ENCODE data around the gene UBE2E2. TPM values are rescaled to one million over a fixed set of nuclear protein-coding genes. Genes with fewer than 3 reads are reported as not detected.
A peak's percentile ranks its signal among the peaks of the same experiment; 100 is the strongest.

UBE2E2 gene
- total RNA-seq, 1 donor from 2014 or later, result 28.1 TPM

DNA sequence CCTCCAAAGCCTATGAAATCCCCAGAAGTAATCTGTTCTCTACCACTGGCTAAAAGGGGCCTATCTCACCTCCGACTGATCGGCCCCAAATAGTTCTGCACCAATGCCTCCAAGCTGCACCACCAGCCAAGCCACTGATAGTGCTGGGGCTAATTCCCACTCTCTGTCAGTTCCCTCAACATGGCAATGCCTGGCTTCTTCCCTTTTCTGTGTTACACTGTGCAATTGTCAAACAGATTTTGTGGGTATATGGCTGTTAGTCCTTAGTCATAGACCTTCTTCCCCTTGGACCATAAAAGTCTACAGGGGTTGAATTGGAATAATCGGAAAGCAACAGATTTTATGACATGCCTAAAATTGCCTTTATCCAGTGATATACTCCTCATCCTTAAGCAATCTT is 9.3 kb upstream of the UBE2E2 start:
- no peak for DNase-seq (ENCODE audit: low read depth in 2 of 2)

DNA sequence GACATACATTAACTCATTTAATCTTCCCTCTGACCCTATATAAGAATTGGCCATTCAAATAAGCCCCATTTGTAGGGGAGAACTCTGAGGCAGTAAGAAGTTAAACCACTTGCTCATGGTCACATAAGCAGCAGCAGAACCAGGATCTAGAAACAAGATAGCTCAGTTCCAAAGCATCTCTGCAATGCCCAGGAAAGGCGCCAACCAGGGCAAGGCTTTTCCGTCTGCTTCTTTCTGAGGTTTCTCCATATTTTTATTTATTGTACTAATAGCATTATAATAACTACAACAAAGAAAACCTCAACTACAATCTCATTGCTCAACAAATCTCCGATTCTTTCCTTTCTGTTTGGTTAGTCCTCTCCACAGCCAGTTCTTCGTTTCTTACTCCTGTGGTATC is 4.3 kb upstream of the UBE2E2 start:
- DNase-seq (ENCODE audit: low read depth in 2 of 2), result no peak

DNA sequence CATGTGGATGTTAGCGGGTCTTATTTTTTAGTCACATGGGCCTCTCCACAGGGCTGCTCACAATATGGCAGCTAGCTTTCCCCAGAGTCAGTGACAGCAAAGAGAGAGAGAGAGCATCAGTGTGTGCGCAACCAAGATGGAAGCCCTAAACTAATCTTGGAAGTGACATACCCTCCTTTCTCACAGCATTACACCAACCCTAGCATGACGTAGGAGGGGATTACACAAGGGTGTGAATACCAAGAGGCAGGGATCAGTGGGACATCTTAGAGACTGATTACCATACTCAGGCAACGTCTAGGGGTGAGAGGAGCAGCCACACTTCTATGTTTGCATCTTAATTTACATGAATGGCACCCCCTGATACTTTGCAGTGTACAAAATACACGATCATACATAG is 3.5 kb upstream of the UBE2E2 start:
- DNase-seq (ENCODE audit: low read depth in 2 of 2), result no peak

DNA sequence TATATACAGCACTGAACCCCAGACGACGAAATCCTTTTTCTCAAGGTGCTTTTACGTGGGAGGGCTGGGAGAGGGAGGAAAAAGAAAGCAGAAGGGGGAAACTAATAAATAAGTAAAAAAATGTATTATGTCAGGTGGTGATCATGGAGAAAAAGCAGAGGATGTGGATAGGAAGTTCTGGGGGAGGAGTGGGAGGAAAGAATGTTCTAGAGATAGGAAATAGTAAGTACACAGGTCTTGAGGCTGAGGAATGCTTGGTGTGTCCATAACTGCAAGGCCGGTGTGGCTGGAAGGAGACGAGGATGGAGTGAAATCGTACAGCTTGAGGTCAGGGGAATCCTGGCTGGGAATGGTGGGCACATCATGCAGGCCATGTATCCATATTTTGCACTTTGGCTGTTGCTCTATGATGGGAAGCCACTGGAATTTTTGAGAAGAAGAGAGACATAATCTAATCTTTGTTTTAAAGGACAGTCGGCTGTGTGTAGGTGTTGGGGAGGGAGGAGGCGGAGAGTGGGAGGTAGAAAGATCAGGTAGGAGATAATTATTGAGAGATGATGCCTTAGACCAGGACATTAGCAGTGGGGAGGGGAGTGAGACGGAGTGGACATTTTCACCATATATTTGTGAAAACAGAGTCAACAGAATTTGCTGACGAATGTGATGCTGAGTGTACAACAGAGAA is 1.8 kb upstream of the UBE2E2 start:
- no peak for DNase-seq (ENCODE audit: low read depth in 2 of 2)

DNA sequence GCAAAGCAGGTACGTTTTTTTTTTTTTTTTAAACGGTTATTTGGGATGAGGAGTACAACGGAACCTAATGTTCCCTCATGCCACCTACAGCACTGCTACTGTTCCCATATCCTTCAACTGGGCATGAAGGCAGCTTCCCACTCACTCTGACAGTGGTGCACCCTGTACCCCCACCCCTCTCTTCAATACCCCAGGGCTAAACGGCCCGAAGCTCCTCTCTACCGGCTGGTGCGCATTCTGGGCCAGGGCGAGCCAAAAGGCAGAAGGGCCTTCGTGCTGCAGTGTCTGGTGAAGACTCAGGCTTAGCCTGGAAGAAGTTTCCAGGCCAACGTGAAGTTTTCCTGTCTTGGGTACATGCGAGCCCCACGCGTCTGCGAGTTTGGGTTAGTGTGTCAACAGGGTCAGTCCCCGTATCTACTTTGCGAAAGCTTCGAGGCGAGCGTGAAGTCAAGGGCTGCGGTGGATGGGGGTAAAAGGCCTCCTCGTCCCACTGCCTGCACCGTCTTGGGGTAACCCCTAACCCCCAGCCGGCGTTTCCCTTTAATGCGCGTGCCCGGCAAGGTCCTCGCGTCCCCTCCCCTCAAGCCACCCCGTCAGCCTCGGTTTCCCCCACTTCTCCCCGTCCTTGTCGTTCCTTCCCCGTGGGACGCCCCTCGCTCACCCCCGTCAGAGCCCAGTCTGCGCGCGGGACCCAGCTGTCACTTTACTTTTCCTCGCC is 765 bp upstream of the UBE2E2 start:
- DNase-seq (ENCODE audit: low read depth in 2 of 2), result no peak

DNA sequence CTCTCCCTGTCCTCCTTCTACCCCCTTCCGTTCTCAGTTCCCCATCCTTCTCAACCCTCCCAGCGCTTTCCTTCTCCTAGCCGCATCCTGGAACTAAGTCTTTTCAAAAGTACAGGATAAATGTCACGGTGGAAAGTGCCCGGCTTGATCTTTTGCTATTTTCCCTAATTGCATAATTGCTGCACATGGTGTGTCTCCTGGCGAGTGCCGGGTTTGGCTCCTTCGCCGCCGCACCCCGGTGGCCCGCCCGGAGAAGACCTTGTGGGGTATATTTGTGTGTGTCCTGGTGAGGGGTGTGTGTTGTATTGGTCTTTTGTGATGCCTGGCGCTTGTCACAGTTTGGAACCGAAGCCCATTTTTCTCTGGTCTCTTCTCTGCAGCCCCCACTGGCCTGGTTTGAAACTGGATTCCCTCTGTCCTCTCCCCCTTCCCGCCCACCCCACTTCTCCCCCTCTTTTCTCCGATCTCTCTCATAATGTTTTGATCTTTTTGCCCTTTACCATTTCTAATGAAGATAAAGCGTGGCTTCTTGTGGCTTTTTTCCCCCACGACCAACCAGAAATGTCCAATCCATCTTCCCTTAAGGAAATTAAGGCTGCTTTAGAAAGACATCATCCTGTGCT is 692 bp downstream of the UBE2E2 start:
- peak in 1 of 2 donors; percentile 11 for DNase-seq (ENCODE audit: low read depth in 2 of 2)

DNA sequence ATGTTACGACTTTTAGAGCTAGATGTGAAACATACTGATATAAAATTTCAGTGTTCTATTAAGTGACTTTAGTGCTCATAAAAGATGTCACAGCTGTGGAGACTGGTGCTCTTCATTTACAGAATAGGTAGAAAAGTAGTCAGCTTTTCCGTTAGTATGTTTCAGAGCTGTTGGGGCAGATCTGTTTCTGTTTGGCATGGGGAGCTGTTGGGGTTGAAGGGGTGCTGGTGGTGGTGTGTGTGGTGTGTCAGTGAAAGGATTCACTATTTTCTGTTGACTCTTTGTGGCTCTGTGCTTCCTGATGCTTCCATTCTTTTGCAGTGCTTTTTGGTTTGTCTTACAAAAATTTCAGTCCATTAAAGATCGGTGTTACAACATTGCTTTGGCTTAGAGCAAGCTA is 3.2 kb downstream of the UBE2E2 start:
- DNase-seq (ENCODE audit: low read depth in 2 of 2), result no peak

DNA sequence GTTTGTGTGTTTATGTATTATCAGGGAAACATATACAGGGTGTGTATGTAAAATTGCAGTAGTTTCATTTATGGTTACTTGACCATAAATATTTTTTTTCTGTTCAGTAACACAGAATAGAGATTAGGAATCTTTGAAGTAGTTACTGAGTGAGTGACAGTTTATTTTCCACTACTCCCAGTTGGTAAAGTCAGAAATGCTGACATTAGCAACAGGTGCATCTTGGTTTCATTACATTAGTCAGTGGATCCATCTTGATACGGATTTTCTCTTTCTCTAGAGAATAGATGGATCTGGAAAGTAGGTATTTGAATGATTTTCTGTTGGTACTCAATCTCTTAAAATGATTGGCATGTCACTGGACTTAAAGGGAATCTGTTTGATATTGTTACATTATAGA is 6.0 kb downstream of the UBE2E2 start:
- DNase-seq (ENCODE audit: low read depth in 2 of 2), result no peak

DNA sequence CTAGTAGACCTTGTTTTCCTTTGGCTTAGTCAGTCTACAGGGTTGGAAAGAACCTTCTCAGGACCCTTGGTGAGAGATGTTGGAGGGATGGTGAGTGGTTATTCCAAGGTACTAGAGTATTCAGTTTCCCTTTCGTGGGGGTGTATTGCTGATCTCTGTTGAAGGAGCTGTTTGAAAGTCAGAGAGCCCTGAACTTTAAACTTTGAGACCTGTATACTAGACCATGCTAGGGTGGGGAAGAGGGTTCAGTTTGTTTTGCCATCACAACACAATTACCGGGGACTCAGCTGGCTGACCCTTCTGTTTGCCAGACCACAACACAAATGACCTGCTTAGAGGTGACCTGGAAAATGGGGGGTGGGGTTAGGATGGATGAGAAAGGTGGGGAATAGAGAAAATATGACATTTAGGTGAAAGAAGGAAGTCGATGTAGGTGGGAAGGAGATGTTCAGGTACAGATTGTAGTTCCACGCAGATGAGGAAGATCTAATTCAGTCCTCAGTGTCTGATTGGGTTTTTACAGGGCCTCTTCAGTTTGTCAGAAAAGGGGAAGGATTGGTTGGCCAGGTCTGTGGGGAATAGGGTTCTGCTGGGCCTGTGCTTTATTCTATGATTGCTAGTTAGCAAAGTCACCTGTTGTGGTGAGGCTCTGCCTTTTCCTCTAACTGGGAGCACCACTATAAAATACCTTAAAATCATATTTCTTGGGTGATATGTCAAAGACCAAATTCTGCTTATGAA is 6.8 kb downstream of the UBE2E2 start:
- no peak for DNase-seq (ENCODE audit: low read depth in 2 of 2)

DNA sequence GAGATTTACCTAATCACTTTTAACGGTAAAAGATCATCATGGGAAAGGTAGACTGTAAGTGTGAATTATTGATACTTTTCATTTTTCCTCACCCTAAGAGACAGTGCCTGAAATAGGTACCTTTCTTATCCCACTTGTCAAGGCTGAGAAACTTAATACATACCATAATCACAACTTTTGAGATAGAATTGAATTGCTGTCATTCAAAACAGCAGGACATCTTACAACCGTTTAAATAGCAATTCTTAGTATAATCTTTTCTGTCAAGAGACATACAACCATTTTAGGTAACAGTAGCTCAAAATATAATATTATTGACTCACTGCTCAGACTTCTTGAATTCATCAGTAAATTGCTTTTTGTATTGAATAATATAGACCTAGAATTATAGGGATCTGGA is 10.7 kb downstream of the UBE2E2 start:
- no peak for DNase-seq (ENCODE audit: low read depth in 2 of 2)

DNA sequence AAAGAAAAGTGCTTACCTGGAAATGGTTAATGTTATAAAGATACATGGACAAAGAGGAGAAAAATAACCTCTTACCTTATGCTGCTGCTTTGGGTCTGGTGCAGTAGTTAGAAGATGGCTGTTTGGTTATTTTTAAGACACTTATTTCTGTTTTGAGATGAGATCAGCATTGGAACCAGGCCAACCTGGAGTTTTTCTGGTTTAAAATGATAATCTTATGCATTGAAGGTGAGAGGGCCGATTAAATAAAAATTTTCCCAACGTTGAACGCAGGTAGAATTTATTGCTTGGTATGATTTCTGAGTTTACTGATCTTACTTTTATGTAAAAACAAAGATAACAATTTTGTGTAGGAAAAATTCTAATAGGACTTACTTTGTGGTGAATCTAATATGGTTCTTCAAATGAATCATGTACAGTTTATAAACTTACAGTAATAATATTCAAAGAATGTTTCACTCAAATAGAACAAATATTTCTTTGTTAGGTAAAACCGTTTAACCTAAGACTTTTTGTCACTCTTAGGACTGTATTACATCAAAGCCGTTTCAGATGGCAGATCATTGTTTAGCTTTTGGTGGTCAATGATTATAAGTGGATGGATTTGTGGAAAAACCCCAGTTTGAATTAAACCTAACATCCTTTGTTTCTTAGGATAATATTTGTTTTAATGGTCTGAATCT is 14.9 kb downstream of the UBE2E2 start:
- DNase-seq (ENCODE audit: low read depth in 2 of 2), result peak in 1 of 2 donors; percentile 4

DNA sequence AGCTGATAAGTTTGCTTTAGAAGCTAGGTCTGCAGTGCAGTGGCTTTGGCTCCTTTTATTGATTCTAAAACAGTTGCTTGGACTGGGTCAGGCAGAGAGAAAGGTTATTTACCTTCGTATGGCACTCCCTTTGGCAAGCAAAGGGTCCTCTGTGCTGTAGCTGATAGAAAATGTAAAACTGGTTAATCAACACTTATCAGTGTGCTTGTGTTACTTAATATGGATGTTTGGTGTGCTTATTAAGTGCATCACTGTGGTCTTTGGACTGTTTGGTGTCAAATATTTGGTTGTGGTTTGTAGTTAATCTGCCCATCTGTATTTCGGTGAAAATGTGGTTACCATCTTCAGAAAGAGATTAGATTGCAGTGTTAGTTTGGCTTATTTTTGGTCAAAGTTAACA is 16.0 kb downstream of the UBE2E2 start:
- DNase-seq (ENCODE audit: low read depth in 2 of 2), result no peak

DNA sequence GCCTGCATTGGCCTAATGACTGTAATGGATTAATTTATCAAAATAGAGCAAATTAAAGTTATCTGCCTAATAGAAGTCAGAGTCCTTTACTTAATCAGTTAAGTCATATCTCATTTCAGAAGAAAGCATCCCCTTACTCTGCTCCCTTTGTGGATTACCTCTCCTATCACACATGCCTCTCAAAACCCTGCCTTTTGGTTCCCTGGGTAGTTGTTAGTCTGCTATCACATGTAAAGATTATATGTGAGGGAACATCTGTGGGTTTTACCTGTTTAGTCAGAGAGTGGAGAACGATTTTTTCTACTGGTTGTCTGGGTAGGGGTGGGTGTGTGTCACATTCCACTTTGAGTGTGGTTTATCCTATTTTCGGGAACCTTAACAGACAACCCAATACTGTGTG is 16.4 kb downstream of the UBE2E2 start:
- no peak for DNase-seq (ENCODE audit: low read depth in 2 of 2)

DNA sequence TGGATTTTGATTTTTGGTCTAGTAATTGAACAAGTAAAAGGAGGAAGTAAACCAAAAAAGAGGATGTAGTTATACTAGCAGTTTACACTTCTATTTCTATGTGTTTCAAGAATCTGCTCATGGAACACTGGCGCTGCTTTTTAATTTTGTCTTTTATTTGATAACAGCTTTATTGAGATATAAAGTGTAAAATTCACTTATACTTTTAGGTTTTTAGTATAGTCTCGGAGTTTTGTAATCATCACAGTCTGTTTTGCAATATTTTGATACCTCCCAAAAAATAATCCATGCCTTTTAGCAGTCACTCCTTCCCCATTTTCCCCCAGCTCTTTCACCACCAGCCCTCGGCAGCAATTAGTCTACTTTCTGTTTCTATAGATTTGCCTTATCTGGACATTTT is 18.0 kb downstream of the UBE2E2 start:
- DNase-seq (ENCODE audit: low read depth in 2 of 2), result no peak

DNA sequence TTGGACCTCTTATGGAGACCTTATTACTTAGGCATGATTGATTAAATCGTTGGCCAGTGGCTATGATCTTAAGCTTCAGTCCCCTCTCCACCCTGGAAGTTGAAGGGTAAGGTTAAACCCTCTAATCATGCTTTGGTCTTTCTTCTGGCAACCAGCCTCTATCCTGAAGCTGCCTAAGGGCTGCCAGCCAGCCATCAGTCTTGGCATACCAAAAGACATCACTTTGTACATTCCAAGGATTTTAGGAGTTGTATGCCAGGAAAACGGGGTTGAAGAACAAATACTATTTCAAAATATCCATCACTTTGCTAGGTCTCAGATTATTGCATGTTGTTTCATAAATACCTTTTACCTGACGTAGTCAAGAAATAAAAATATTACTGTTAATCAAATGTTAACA is 28.9 kb downstream of the UBE2E2 start:
- DNase-seq (ENCODE audit: low read depth in 2 of 2), result no peak

DNA sequence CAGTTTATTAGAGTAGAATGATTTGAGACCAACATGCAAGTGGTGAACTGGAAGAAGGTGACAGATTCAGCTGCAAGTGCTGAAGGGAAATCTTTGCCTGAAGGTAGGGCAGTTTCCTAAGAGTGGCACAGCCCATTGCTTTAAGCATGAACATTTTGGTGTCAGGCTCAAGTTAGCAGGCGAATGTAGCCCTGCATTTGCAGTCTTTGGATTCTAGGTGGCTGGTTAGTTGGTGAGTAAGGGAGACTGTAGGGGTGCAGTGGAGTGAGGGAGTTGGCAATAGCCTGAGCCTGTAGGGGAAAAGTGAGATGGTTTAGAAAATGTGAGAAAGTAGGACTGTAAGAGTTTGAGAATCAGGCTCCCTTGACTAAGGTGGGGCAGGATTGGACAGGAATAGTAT is 29.7 kb downstream of the UBE2E2 start:
- DNase-seq (ENCODE audit: low read depth in 2 of 2), result no peak

DNA sequence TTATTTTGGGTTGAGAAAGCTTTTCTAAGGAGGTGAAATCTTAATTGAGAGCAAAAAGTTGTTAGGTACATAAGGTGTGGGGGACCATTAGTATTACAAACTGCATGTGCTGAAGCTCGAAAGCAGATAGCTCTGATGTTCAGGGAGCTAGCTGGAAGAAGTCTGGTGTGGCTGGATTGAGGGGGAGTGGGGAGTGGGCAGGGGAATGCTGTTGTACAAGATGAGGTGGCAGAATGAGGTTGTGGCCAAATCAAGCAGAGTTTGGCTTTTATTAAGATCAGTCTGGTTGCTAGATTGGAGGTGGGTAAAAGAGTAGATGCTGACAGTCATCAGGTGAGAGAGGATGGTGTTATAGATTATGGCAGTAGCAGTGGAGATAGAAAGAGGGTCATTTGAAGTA is 32.1 kb downstream of the UBE2E2 start:
- no peak for DNase-seq (ENCODE audit: low read depth in 2 of 2)

DNA sequence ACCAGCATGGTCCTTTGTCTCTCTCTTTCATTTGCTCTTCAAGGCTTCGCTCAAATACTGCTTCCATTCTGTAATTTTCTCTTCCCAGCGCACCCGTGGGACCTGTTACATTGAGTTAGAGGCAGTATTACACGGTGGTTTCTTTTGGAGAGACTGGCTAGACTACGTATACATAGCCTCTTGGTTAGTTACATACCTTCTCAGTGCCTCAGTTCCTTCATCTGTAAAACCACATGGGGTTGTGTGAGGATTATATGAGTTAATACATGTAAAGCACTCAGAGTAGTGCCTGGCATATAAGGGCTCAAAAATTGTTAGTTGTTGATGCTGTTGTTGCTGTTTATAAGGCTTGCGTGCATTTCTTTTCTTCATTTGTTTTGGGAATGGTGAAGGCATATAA is 33.8 kb downstream of the UBE2E2 start:
- DNase-seq (ENCODE audit: low read depth in 2 of 2), result no peak

DNA sequence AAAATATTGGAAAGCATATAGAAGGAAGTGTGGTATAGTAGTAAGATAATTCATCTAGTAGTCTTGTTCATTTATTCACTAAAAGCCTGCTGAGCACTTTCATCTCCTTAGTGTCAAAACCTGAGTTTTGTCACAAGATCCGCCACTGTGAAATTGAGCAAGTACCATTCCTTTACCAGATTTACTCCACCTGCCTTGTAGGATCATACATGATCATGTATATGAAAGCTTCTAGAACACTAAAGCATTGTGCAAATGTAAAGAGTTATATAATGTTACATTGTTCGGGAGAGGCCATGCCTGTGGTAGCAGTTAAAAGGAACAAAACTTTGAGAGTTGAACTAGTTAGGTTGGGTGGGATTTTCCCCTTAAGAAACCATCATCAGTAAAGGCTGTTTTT is 35.0 kb downstream of the UBE2E2 start:
- DNase-seq (ENCODE audit: low read depth in 2 of 2), result no peak

DNA sequence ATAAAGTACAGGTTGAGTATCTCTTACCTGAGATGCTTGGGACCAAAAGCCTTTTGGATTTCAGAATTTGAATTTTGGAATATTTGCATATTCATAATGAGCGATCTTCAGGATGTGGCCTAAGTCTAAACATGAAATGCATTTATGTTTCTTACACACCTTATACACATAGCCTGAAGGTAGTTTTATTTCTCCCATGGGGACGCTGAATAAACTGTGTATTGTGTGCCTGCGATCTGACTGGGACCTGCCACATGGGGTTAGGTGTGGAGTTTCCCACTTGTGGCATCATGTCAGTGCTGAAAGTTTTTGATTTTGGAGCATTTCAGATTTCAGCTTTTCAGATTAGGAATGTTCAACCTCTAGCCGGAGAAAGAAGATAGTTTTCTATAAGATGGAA is 35.5 kb downstream of the UBE2E2 start:
- DNase-seq (ENCODE audit: low read depth in 2 of 2), result no peak

DNA sequence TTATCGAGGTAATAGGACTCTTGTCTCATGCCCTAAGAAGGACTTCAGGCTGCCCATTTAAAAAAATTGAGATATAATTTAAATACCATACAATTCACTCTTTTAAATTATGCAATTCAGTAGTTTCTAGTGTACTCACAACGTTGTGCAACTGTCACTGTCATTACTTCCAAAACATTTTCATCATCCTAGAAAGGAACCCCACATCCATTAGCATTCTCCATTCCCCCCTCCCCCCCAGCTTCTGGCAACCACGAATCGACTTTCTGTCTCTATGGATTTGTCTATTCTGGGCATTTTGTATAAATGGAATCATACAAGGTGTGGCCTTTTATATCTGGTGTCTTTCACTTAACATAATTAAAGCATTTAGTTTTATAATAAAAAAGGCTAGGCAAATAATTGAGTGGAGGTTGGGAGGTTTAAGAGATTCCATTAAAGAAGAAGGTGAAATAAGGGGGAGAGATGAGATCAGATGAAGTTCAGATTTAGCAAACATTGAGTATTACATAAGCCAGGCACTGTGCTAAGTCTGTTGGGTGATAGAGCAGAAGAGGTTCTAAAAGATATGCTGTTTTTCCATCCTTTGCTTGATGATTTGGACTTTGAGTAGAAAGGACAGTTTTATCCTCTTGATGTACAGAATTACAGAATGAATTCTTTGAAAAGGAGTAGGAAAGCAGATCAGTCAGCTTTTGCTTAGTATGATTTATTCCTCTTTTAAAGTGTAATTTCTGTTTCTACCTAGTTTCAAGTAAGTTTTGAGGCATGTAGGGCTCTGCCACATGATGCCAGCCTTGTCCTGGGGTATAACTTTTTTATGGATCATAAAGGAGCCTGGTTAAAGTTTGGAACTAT is 36.3 kb downstream of the UBE2E2 start:
- DNase-seq (ENCODE audit: low read depth in 2 of 2), result no peak

Measured in dermis microvascular lymphatic vessel endothelial cell (primary cell).